NT2/D1 (cell line): ENCODE data around the gene AFF1.

Experiments
- DNase-seq: peaks from one replicate; pipeline ENCODE4 v3.0.0-alpha.2; 2011; ENCODE audit warnings: low read depth, low spot score
- H3K27me3 ChIP-seq: 2 replicates; pipeline ENCODE4 v1.6.0; 2011; ENCODE audit warnings: mild to moderate bottlenecking; ENCODE audit not compliant: insufficient read length, insufficient read depth
- H3K36me3 ChIP-seq: 2 replicates; pipeline ENCODE4 v1.6.1; 2011; ENCODE audit warnings: mild to moderate bottlenecking, low read length, mixed read lengths; ENCODE audit not compliant: insufficient read depth, insufficient read length
- H3K4me1 ChIP-seq: 2 replicates; pipeline ENCODE4 v1.5.1; 2011; ENCODE audit not compliant: insufficient read depth, insufficient read length
- H3K4me3 ChIP-seq: 2 replicates; pipeline ENCODE4 v1.5.1; 2011; ENCODE audit warnings: low read depth; ENCODE audit not compliant: insufficient read length
- H3K9ac ChIP-seq: 2 replicates; pipeline ENCODE4 v1.6.0; 2011; ENCODE audit warnings: low read depth; ENCODE audit not compliant: insufficient read length
- H3K9me3 ChIP-seq: 2 replicates; pipeline ENCODE4 v1.5.1; 2011; ENCODE audit warnings: mild to moderate bottlenecking, low read length; ENCODE audit not compliant: insufficient read depth
- SUZ12 ChIP-seq: IDR thresholded peaks from 2 replicates; pipeline ENCODE4 v1.6.1; 2011; ENCODE audit not compliant: insufficient read length, insufficient read depth; ENCODE audit errors: extremely low read depth
- YY1 ChIP-seq: IDR thresholded peaks from 2 replicates; pipeline ENCODE4 v1.6.1; 2011; ENCODE audit not compliant: insufficient read length, insufficient read depth
- ZNF274 ChIP-seq: IDR thresholded peaks from 2 replicates; pipeline ENCODE4 v1.6.1; 2011; ENCODE audit warnings: mild to moderate bottlenecking, low read depth, low read length

Gene AFF1

DNA sequence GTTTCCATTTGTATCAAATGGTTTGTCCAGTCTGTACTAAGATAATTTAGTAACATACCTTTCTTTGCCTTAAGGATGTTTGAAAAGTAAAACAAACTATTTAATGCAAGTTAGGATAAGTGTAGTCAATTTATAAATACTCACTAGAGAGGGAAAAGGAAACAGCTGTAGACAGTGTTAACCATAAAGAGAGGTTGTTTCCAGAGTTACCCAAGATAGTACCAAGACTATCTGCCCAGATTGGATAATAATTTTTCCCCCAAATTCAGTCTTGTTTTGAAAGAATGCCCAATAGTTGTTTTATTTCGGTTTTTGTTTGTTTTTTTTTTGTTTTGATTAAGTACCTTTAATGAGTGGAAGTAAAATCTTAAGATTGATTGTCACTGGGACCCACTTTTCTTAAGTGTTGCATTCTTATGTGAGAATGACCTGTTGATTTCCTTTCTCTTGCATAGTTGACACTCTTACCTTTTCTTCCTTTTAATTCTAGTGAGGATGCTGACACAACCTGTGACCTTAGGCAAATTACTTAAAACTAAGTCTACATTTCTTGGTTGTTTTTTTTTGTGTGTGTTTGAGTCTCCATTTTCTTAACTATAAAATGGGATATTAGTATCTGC, 12.8 kb downstream of the AFF1 start:
- Histone ChIP-seq H3K4me3 (no peak overlapping the region), H3K9ac (no peak overlapping the region), H3K36me3 (peaks cover 14% of the 10 kb centered on the region), H3K9me3 (no peaks in the 10 kb centered on the region), H3K27me3 (no peaks in the 10 kb centered on the region), H3K4me1 (peaks cover 3% of the 10 kb centered on the region)
- no peak for DNase-seq
- TF ChIP-seq ZNF274 (no peak), YY1 (no peak), SUZ12 (no peak)

DNA sequence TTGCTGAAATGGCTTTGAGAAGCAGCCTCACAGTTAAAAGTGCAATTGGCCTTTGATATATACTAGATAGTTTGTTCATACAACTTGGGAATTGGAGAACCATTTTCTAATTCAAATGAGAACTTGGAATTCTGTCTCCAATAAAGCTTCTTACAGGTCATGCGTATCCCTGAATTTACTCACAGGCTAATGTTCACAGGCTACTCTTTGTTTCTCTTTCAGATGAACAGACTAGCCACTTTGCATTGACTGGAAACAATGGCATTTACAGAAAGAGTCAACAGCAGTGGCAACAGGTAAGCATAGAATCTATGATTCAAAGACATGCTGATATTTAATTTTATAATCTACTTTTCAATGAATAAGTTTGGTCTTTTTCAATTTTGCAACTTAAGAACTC, 13.5 kb downstream of the AFF1 start:
- H3K36me3 ChIP-seq: peaks cover 14% of the 10 kb centered on the region
- no peak overlapping the region for H3K9ac ChIP-seq
- peaks cover 3% of the 10 kb centered on the region for H3K4me1 ChIP-seq
- TF ChIP-seq ZNF274 (no peak), YY1 (no peak), SUZ12 (no peak)
- H3K4me3 ChIP-seq: no peak overlapping the region
- no peaks in the 10 kb centered on the region for H3K9me3 ChIP-seq
- DNase-seq: no peak
- H3K27me3 ChIP-seq: no peaks in the 10 kb centered on the region

DNA sequence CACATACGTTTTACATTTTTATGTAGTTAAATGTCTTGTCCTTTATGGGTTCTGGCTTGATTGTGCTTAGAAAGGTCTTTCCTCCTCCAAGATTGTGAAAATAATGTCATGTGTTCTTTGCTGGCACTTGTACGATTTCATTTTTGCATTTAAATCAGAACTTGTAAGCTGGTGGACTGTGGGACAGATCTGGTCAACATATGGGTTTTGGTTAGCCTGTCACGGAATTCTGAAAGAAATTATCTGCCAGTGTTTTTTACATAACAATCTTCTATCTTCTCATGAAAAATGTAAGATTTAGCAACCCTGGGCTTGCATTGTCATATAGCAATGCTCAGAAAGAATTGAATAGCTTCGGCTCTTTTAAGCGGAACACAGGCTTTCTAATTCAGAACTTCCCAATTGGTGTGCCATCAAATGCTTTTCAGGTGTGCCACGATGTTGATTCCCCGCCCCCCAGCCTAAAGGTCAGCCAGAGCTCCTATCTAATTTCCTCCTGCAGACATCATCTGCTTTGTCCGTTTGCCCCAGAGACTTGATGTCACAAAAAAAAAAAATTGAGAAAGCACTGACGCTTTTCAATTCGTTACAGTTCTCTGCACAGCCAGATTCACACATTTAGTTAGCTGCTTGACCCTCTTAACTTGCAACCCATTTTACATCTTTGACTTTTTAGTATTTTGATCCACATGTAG, 16.2 kb downstream of the AFF1 start:
- DNase-seq: no peak
- Histone ChIP-seq H3K9me3 (no peaks in the 10 kb centered on the region), H3K9ac (no peak overlapping the region), H3K4me3 (no peak overlapping the region), H3K27me3 (no peaks in the 10 kb centered on the region), H3K36me3 (peaks cover 14% of the 10 kb centered on the region), H3K4me1 (peaks cover 3% of the 10 kb centered on the region)
- TF ChIP-seq SUZ12 (no peak), ZNF274 (no peak), YY1 (no peak)

DNA sequence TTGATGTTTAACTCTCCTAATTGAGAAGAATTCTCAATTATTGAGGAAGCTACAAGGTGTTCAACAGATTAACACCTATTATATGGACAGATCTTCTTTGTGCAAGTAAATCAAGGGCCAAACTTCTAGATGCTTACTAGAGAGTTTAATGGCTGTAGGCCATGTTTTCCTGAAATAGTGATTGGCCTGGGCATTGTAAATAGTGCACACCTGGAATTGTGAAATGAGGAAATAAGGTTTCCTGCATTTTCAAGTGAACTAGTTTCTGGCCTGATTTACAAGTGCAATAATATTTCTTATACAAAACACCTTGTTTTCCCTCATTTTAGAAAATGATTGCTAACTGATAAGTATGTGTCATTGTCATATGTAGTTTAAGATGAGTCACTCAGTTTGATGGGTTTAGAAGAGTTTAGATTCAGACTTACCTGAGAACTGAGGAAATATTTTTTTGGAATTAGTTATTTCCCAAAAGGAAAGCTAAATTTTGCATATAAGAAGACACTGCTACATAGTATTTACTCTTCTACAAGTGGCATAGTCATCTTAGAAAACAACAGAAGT, 21.2 kb downstream of the AFF1 start:
- no peak overlapping the region for H3K4me3 ChIP-seq
- no peaks in the 10 kb centered on the region for H3K9me3 ChIP-seq
- DNase-seq: no peak
- H3K9ac ChIP-seq: no peak overlapping the region
- H3K27me3 ChIP-seq: no peaks in the 10 kb centered on the region
- H3K36me3 ChIP-seq: peaks cover 3% of the 10 kb centered on the region
- no peaks in the 10 kb centered on the region for H3K4me1 ChIP-seq
- no peak for TF ChIP-seq ZNF274
- TF ChIP-seq SUZ12: no peak
- no peak for TF ChIP-seq YY1

DNA sequence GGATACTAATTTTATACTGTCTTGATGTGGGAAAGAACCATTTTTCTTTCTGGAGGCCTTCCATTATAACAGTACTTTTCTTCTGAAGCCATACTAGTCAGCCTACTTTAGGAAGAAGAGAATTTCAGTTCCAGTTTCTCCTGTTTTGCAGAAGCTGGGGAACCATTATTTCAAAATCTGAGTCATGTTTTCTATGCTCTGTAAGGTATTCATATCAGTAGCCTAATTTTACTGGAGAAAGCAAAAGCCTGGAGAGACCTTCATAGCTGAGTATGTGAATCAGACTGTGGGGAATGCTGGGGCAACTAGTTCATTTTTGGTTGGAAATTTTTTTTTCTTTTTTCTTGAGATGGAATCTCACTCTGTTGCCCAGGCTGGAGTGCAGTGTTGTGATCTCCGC, 22.4 kb downstream of the AFF1 start:
- no peaks in the 10 kb centered on the region for H3K9me3 ChIP-seq
- H3K36me3 ChIP-seq: peaks cover 3% of the 10 kb centered on the region
- no peak overlapping the region for H3K4me3 ChIP-seq
- no peak overlapping the region for H3K9ac ChIP-seq
- DNase-seq: no peak
- H3K4me1 ChIP-seq: no peaks in the 10 kb centered on the region
- H3K27me3 ChIP-seq: no peaks in the 10 kb centered on the region
- TF ChIP-seq YY1 (no peak), ZNF274 (no peak), SUZ12 (no peak)

DNA sequence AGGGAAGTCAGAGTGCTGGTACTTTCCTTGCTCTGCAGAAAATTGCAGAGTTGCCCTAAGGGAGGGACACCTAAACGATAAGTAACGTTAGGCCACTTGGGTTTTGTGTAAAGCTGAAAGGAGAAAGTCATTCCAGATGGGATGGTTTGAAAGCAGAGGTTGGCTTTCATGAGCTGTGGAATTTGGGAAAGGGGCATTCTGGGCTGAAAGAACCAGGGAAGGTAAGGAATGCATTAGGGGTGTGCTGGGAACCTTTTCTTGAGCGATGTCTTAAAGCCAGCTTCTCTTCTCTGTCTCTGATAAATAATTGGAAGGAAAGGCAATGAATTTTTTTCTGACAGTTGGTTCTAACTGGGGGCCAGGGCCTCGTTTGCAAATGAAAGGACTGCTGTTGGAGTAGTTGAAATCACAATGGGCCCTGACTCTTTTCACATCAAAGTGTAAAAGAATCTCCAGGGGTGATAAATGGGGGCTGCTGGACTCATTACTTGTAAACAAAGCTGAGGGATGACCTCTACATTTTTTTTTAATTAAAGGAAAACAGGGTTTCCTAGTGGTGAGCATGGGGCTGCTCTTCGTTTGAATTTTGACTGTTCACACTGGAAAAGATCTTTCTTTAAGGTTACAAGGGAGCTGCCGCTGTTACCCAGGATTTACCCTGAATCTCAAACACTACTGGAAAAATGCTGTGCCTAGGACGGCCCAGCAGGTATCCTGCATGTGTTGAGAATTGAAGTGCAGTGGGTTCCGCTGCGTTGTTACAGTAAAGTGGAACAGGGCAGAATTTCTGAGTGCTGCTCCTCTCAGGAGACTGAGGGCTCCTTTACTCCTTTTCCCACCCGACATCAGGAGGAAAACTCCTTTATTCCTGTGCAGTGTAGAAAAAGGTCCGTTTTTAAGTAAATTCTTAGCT, 25.0 kb downstream of the AFF1 start:
- H3K9ac ChIP-seq: peak overlapping the region; percentile 73
- H3K27me3 ChIP-seq: no peaks in the 10 kb centered on the region
- peak; percentile 88 for DNase-seq
- TF ChIP-seq YY1 (no peak), ZNF274 (no peak), SUZ12 (no peak)
- H3K9me3 ChIP-seq: no peaks in the 10 kb centered on the region
- peaks cover 3% of the 10 kb centered on the region for H3K36me3 ChIP-seq
- no peaks in the 10 kb centered on the region for H3K4me1 ChIP-seq
- no peak overlapping the region for H3K4me3 ChIP-seq
